Stimulated activated CD4-positive, alpha-beta T cell treated with anti-CD3 and anti-CD28 coated beads, TNF-alpha, amount 100 ng/mL, for 1 hour (primary cell): ENCODE results near the gene LRP6.
"Not testable (repeated sequence)": the region's sequence is repeated elsewhere in the genome, so short reads cannot be mapped to it uniquely, and the experiment has no call there.

Experiments used
- DNase-seq, 3 donors: peaks; one replicate each; pipeline ENCODE4 v3.0.0-alpha.2; 2020; ENCODE audit warnings: low read depth in 3 of 3, low spot score in 1 of 3

LRP6 gene

DNA sequence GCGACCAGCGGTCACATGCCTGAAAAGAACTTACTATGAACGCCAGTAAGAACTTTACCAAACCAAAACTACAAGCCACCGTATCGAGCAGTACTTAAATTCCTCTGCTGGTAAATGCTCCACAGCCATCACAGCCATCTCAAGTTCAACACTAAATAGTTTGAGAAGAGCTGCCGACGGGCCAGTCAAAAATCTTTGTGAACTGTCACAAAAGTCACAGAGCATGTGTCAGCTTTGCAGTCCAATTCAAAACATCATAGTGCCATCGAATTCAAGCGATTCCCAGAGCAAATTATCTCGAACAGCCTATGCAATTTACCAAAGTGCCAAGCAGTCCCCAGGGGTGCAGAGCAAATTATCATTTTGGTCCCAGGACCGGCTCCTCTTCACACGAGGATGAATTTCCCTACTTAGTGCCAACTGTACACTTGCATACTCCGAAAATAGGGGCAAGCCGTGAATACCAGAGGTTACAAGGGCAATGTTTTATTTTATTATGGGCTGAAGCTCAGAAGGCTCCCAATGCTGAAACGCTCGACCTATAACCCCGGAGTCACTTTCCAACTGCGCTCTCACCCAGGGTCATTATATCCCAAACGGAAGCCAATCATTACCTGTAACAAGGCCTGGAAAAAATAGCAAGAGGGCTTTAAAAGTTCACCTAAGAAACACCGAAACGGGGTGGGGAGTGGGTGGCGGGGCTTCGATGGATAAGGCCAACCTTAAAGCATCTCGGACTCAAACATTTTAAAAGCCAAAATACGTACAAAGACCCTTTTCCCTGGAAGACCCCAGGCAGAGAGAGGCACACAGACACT lies 1.1 kb downstream of the LRP6 start:
- no peak for DNase-seq

DNA sequence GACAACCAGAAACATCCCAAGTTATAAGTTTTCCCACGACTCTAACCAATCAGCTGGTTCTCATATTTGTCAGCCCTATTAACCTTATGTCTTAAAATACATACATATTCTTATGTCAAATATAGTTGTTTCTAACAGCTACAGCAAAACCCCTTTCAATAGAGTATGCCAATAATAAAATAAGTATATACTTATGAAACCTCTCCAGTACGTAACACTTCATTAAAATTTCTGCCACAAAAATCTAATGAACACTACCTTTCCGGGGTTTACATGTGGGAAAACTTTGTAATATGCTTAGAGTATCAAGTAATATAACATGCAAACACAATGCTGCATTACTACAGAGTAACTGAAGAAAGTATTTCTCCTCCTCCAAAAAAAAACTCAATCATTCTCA lies 1.8 kb downstream of the LRP6 start:
- DNase-seq: no peak

DNA sequence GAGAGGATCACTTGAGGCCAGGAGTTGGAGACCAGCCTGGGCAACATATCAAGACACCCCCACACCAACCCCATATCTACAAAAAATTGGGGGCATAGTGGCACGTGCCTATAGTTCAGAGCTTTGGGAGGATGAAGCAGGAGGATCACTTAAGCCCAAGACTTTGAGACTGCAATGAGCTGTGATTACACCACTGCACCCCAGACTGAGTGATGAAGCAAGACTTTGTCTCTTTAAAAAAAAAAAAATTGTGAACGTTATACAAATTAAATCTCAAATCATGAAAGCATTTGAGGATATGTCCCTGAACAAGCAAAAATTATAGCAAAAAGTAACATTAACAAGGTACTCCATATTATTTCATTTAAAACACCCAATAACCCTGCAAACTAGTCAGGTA lies 2.9 kb downstream of the LRP6 start:
- DNase-seq: no peak

DNA sequence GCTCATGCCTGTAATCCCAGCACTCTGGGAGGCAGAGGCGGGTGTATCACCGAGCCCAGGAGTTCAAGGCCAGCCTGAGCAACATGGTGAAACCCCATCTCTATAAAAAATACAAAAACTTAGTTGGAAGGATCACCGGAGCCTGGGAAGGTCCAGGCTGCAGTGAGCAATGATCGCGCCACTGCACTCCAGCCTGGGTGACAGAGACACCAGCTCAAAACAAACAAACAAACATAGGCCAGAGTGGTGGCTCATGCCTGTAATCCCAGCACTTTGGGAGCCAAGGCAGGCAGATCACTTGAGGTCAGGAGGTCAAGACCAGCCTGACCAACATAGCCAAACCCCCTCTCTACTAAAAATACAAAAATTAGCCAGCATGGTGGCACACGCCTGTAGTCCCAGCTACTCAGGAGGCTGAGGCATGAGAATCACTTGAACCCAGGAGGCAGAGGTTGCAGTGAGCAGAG lies 10.5 kb downstream of the LRP6 start:
- DNase-seq: not testable (repeated sequence)

- no peak for DNase-seq
Observed at GRCh38 chr12:12254553-12254952, 12.3 kb downstream of the LRP6 start.

- DNase-seq: no peak
Observed at GRCh38 chr12:12249216-12250050, 17.4 kb downstream of the LRP6 start.

- no peak for DNase-seq
Observed at GRCh38 chr12:12247584-12247983, 19.3 kb downstream of the LRP6 start.

DNA sequence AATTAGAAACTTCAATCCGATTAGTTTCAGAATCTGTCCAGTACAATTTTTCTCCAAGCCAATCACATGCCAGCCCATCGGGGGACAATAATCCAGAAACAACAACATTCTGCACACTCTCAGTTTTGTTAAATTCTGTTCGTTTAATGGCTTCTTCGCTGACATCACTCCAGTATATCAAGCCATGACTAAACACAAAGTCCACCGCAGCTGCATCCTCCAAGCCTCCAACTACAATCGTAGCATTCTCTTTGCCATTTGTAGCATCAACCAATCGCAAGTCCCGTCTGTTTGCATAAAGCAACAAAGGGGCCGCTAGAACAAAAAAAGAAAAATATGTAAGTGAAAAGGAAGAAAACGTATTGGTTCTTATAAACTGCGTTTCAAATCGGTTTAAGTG lies 22.5 kb downstream of the LRP6 start:
- no peak for DNase-seq

DNA sequence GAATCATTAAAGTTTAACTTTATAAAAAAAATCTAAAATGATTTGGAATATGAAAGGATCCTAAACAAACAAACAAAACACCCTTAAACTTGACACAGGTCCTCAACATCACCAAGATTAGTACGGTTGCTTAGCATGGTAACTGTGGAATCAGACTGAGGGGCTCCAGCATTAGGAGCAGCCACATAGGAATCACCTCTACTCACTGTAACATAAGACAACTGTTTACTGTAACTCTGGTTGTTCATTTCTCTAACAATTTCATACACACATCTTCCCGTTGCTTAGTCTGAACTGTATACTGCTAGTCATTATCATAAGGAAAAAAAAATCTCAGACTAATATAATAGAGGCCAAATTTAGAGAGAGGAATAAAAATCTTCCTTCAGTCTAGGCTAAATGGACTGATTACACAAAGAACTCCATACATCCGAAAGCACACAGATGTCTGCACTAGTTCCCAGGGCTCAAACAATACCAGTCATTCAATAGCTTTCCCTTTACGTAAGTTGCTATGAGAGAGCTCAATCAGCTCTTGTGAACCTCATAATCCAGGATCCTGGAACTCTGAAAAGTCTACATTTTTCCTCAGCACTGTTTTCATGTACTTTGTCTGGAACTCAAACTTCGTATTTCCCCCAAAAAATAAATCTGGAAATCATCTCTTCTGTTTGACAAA lies 26.0 kb downstream of the LRP6 start:
- DNase-seq: no peak

GRCh38 chr12:12239127-12239526 lies 27.7 kb downstream of the LRP6 start:
- DNase-seq: no peak

DNA sequence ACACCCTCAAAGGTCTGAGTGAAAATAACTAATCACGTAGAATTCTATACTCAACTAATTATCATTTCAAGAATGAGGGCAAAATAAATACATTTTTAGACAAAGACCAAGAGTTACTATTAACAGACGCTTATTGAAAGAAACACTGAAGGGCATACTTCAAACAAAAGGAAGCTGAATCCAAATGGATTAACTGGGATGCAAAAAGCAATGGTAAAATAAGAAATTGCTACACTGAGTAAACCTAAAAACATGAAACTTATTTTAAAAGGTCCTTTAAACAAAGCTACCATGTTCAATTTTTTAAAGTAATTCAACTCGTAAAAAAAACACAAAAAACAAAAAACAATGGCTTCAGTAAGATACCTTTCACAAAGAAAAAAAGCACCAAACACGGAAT lies 28.2 kb downstream of the LRP6 start:
- DNase-seq: no peak

GRCh38 chr12:12236896-12237295 lies 29.9 kb downstream of the LRP6 start:
- DNase-seq: no peak

DNA sequence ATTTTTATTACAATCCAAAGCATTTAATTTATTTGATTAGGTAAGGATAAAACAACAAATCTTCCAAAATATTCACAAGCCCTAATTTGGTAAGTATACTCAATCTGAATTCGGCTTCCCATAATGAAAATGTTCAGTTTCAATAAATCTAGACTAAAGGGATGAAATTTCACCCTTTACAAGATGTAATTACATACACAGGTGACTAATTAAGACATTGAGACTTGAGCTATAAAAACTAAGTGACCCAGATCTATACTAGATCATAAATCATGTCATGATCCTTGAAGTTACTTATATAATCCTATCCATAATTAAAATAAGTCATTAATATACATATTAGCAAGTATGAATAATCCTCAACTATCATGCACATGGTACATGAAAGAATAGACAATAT lies 36.6 kb downstream of the LRP6 start:
- DNase-seq: no peak

DNA sequence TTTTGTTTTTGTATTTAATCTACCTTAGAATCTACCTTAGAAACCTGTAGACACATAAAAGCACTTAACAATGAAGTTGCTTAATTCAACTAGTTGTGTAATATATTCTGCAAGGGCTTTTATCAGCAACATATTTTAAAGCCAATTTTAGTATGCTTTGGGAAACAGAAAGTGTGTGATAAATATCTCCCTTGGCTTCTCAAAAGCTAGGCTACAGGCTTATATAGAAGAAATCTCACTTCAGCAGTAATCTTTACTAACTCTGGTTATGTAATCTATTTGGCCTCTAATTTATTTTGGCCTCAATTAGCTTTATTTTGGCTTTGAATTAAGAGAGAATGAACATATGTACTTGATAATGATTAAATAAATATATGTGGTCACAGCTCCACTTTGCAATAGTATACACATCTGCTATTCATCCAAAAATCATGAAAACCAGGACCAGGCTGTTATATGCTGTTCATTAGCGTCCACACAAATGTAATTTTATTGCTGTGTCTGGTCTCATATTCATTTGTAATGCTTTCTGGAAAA lies 37.2 kb downstream of the LRP6 start:
- DNase-seq: no peak

GRCh38 chr12:12228402-12228801 lies 38.4 kb downstream of the LRP6 start:
- no peak for DNase-seq

GRCh38 chr12:12226187-12226586 lies 40.7 kb downstream of the LRP6 start:
- DNase-seq: no peak

- no peak for DNase-seq
Observed at GRCh38 chr12:12224240-12224940, 42.5 kb downstream of the LRP6 start.

DNA sequence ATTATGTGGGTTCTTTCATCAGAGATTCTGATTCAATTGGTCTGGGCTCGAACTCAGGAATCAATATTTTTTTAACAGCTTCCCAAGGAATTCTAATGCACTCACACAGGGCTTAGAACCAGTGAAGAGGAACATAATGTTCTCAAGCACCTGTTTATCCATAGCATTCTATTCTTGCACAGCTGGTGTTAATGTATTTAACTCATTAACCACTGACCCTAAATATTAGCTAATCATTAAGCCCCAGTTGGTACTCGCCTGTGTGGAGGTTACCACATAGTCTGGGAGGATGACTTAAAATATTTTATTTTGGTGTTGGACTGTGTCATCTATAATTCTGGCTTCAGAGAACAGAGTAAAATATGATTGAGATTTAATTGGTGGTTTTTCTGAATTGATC lies 45.3 kb downstream of the LRP6 start:
- no peak for DNase-seq

DNA sequence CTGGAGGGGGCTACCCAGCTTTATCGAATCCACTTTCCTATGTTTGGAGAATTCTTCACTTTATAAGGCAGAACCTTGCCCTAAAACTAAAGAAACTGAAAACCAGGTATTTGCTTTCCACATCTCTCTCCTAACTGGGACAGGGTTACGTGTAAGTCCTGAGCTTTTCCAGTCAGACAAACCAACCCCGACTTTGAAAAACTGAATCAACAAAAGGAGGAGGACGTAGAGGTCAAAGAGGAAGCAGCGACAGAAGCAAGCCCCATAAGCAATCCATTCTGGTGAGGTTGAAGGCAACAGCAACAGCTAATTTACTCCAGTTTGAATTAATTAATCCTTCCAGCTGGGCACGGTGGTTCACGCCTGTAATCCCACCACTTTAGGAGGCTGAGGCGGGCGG lies 47.2 kb downstream of the LRP6 start:
- no peak for DNase-seq

DNA sequence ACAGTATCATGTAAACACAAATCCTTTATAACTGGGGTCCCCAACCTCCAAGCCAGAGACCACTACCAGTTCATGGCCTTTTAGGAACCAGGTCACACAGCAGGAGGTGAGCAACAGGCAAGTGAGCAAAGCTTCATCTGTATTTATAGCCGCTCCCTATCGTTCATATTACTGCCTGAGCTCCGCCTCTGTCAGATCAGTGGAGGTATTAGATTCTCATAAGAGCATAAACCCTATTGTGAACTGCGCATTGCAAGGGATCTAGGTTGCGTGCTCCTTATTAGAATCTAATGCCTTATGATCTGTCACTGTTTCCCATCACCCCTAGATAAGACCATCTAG lies 49.9 kb downstream of the LRP6 start:
- DNase-seq: no peak
